MM.1S (cell line): Measurements from ENCODE around the gene GSG1.

Experiments
- CTCF ChIP-seq: fragments of 300-600 bp; sonication (generic); IDR thresholded peaks from 2 replicates; pipeline ENCODE4 v1.5.1; 2016; ENCODE audit warnings: antibody characterized with exemption, low read length, mixed read lengths
- EZH2 ChIP-seq: fragments of 300-600 bp; sonication (generic); optimal IDR thresholded peaks from 2 replicates; pipeline ENCODE3; 2017; ENCODE audit warnings: low read depth, mild to moderate bottlenecking, antibody characterized with exemption, low read length, mixed read lengths

DNA sequence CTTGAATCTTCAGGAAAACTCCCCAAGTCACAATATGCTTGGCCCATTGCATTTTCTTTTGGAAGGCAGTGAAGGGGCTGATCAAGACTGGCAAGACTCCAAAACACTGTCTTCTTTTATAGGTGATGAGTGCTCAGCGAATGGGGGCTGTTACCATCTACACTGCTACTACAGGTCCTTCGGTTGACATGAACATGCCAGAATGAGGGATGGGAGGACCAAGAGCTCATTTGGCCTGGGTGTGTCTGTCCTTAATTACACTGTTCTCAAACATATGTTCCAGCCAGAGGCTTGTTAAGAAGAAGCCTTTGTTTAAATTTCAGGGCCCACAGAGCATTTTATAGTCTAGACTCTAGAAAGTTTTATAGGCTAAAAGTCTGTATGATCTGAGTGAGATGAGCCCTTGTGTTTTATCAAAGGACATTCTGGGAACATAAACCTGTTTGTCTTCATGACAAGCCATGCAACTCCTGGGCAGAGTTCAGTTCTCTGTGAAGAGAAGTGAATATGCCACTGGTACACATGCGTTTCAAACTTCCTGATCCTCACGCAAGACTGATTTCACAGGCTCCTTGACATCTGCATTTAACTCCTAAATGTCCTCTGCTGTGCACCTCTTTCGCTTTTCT is 64.0 kb downstream of the GSG1 start:
- no peak for TF ChIP-seq EZH2
- no peak for TF ChIP-seq CTCF
